ENCODE measurements around the gene NFIA.
A peak's percentile ranks its signal among the peaks of the same experiment; 100 is the strongest.

Gene NFIA

DNA sequence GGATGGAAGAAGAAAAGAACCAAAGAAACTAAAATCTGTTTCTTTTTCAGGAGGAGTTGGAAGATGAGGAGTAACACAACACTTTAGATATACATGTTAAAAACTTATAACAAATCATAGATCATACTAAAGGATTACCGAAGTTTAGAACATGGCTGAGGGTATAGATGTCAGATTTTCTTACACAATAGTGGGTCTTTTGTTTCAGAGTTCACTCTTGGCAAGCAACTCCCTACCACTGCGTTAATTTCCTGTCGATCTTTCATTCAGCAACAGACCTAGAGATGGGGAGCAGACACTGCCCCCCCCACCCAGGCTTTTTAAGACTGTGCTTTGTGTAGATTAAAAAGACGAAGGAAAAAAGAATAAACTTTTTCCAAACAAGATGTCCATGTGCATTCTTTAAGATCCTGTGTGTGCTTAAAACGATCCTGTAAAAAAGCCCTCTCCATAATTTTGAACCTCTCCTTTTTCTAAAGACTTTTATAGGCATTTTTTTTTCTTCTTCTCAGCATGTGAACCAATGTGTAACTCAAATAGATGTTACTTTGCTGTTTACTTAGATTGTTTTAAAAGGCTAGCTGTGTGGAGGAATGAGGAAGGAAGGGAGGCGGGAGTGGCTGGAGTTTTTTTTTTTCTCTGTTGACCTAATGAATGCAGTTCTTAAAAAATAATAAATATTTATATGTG lies 50.4 kb downstream of the NFIA start:
- no peak for DNase-seq

DNA sequence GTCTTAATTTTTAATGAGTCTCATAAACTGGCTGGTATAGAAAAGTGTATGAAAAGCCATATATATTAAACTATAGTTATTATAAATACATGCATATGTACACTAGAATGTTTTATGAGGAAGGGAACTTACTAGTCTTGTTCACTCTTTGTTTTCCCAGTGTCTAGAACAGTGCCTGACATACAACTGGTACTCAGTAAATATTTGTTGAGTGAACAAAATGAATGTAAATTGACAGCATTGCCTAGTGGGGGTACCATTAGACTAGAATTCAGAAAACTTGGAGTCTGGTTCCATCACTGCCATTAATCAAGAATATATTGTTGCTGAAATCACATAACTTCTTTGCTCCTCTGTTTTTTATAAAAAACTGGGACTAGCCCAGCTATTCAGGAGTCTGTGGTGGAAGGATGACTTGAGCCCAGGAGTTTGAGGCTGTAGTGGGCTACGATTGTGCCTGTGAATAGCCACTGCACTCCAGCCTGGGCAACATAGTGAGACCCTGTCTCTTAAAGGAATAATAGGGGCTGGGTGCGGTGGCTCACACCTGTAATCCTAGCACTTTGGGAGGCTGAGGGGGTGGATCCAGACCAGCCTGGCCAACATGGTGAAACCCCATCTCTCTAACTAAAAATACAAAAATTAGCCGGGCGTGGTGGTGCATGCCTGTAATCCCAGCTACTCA lies 51.1 kb downstream of the NFIA start:
- no peak for DNase-seq

DNA sequence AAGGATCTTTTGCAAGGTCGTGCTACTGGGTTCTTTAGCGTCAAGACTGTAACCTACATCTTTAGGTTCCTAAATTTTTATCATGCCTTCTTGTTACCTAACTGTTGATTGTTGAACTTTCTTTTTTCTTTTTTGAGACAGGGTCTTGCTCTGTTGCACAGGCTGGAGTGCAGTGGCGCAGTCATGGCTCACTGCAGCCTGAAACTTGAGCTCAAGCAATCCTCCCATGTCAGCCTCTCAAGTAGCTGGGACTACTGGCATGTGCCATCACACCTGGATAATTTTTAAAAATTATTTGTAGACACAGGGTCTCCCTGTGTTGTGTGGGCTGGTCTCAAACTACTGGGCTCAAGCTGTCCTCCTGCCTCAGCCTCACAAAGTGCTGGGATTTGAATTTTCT lies 52.9 kb downstream of the NFIA start:
- DNase-seq, result no peak

DNA sequence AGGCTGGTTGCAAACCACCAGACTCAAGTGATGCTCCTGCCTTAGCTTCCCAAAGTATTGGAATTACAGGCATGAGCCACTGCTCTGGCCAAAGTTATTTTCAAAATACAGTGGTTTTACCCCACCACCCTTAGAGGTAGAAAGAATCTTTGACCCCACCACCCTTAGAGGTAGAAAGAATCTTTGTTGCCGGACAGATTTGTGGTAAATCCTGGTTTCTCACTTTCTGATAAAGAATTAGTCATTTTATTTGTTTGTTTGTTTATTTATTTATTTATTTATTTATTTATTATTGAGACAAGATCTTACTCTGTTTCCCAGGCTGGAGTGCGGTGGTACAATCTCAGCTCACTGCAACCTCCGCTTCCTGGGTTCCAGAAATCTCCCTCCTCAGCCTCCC lies 55.9 kb downstream of the NFIA start:
- DNase-seq, result no peak

DNA sequence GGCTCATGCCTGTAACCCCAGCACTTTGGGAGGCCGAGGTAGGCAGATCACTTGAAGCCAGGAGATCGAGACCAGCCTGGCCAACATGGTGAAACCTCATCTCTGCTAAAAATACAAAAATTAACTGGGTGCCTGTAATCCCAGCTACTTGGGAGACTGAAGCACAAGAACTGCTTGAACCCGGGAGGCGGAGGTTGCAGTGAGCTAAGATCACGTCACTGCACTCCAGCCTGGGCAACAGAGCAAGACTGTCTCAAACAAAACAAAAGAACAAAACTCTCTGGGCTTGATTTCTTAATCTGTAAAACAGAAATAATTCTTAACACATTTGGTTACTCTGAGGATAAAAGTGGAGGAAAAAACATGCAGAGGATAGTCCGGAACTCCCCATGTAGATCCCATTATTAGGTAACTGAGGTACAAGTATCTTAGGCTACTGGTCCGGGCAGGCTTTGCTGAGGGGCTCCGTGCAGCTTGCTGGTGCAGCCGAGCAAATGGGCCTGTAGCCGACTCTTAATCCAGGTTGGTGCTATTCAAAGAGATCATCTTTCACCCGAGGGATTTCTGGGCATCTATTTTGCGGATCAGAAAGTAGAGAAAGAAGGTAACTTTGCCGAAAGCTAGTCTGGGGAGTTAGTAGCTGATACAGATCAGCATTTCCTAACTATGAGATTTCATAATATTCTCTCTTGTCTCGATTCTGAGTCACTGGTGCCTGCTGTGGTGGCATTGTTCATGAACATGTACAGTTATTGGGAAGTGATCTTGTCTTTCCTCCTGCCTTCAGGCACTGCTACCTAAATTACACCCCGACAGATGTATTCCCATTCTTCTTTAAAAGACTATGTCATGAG lies 56.8 kb downstream of the NFIA start:
- DNase-seq, result no peak

DNA sequence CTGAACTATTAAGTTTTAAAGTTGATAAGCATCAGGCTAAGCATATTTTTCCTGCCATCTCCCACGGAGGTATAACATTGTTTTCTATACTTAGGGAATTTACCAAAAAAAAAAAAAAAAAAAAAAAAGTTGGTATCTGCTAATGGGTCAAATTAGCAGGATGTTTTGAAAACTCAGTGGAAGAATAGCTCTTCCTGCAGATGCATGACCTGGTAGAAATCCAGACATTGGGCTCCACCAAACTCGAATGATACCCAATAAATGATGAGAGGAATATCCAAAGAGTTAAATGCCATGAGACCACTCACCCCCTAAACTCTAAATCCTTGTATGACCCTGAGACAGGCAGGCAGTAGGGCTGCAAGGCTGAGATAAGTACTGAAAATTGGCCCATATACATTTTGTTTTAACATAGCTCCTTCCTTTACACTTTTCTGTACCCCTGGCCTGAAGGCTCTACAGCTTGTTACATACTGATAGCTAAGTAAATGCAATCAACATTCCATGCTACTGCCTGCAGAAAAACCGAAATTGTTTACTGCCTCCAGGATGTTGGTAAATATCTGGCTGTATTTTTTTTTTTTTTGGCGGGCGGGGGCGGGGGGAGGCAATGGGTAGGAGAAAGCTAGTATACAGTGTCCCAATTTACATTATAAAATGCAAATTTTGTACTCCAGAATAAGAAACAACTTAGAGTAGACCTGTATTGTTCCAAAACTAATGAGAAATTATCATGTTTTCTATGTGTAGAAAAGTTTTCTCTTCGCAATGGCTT lies 57.6 kb downstream of the NFIA start:
- no peak for DNase-seq

DNA sequence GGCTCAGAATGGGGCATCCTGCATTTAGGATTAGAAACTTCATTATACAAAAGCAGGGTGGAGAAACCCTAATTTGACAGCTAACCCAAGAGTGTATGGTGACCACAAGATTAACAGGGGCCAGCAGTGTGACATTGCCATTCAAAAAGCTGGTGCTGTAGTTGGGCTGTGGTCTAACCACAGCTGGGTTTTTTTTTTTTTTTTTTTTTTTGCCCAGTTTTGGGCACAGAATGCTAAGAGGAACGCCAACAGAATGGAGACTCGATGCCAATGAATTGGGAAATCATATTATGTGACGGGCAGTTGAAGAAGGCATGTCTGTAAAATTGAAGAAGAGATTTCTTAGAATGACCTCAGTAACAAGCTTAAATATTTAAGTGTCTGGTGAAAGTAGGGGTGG lies 58.4 kb downstream of the NFIA start:
- no peak for DNase-seq

DNA sequence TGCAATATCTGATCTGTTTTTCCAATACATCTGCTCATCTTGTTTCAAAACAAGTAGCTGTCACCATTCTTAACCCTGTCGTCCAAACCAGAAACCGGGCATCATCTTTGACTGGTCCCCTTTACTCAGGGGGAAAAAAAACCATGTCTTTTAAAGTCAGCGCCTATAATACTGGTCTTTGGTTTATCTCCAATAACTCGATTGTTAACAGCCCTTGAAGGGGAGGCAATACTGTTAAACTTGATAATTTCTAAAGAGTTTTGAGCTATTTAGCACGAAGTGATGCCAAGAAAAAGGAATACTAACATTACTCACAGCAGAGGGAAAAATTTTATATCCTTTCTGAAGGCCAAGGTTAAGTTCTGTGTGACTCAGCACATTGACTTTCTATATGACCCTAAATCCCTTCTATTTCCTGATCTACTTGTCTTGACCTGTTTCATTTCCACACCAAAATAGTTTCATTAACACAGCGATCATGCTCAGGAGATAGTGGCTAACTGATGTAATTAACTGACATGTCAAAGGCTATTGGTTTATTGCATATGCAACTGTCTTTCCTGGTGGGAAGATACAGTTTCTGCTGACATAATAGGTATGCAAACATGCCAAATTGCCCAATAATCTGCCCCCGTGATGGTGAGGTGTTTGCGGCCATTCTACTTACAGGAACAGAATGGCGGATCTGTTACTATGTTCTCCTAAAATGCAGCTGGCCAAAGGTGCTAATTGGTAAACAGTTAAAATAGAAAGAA lies 59.1 kb downstream of the NFIA start:
- no peak for DNase-seq

DNA sequence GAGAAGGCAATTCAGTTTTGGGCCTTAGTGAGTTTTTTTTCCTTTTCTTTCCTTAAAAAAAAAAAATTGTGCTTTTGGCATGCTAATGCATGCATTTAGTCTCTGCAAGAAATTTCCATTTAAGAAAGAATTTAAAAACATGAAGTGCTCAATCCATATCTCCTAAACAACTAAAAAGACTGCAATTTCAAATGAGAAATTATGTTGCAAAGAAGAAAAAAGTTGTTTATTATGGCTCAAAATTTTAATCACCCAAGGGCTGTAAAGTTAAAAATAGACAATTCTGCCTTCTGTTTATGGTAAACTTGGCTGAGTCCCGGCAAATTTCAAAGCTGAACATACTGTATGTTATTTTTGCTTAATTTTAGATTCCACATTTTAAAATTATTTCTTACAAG lies 59.7 kb downstream of the NFIA start:
- DNase-seq, result no peak

DNA sequence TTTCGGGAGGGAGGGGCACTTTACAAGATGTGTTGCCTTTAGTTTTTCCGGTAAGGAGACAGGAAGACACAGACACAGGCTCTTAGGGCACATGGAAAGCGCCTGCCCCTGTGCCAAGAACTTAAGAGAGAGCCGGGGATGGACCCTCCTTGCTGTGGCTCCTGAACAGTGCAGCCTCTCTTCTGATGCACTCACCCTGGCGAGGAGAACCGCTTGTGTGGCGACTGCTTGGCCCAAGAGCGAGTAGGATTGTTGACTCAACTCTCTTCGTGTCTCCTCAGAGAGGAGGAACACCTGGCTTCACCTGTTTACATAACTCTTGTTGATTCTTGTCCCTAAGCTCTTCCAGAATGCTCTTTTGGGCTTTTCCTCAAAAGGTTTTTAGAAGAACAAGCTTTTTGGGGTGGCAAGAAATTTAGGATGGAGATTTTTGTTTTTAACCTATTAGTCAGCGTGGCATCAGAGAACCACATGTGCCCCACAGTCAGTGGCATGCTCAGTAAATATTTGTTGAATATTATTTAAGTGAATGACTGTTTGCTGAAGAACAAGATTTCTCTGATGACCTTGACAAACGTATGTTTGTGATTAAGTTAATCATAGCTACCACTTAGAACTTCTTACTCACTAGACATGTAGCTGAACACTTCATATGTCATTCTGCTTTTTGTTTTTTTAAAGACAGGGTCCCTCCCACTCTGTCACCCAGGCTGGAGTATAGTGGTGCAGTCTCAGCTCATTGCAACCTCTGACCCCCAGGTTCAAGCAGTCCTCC lies 60.6 kb downstream of the NFIA start:
- DNase-seq, result no peak

DNA sequence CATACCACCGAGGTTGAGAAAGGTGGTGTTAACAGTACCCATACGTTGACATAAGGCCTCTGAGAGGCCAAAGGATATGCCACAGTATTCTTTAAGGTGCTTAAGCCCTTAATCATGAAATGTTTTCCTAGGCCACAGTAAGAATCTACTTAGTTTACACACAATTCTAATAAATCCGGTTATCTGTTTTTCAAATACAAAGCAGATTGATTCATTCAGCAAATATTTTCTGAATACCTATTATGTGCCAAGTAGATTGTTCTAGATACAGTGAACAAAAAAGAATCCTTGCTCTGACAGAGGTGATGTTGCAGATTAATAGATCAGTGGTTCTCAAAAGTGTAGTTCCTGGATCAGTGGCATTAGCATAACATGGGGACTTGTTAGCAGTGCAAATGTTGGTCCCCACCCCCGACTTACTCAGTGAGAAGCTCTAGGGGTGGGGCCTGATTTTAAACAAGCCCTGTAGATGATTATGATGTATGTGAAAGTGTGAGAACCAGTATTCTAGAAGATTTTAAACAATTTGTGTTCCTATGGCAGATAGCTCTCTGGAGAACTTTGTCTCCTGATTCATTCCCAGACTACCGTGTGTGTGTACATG lies 61.6 kb downstream of the NFIA start:
- DNase-seq, result no peak

DNA sequence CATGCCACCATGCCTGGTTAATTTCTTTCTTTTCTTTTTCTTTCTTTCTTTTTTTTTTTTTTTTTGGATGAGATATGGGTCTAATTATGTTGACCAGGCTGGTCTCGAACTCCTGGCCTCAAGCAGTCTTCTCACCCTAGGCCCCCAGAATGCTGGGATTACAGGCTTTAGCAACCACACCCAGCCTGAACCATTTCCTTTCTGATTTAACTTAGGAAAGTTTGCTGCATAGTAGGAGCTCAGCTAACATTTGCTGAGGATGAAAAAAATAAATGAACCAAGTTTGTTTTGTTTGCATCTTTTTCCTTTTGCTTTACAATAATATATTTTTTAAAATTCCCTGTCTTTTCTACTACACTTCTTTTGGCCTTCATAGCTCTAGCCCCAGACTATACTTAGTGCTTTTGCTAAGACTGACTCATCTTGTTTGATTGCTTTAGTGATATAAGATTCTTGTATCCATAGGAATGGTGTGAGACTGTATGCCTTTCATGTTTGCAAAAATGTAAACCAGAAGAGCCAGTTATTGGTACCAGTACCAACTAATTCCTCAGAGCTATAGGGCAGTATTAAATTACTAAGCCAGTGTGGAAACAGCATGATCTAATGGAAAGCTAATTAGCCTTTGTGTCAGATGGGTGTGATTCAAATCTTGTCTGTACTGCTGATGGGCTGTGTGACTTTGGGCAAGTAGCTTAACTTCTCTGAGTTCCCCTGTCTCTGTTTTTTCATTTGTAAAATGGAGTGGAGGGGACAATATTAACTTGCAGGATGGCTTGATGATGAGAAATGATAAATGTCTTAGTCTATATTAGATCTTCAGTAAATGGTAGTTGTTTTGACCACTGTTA lies 66.9 kb downstream of the NFIA start:
- DNase-seq, result no peak

DNA sequence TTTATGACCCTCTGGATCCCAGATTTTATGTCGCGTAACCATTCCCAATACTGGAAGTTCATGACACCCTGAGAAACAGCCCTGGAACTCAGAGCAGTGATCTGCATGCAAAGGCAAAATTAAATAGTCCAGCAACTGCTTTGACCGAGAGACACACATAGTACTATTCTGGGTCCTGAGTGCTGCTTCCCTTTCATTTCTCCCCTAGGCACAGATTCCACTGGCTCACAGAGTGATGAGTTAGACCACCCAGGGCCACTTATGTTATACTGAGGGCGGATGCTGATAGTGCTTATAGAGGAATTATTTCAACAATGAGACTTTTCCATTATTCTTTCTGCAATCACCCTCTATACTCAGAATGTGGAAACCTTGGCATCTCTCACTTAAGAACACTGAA lies 69.2 kb downstream of the NFIA start:
- DNase-seq, result no peak

DNA sequence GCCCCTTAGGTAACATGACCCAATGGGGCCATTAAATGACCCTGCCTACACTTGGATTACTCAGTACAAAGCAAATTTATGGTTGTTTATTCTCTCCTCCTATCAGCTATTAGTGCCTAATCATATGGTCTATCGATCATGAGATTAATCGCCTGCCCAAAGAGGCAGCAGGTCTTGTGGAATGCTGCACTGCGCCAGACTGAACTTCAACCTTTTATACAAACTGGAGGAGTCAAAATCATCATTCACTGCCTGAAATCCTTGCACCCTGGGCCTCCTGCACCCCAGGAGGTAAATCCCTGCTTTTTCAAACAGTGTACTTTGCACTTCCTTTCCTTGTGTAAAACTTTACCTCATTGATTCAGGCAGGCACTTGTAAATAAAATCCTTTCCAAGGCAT lies 69.7 kb downstream of the NFIA start:
- no peak for DNase-seq

DNA sequence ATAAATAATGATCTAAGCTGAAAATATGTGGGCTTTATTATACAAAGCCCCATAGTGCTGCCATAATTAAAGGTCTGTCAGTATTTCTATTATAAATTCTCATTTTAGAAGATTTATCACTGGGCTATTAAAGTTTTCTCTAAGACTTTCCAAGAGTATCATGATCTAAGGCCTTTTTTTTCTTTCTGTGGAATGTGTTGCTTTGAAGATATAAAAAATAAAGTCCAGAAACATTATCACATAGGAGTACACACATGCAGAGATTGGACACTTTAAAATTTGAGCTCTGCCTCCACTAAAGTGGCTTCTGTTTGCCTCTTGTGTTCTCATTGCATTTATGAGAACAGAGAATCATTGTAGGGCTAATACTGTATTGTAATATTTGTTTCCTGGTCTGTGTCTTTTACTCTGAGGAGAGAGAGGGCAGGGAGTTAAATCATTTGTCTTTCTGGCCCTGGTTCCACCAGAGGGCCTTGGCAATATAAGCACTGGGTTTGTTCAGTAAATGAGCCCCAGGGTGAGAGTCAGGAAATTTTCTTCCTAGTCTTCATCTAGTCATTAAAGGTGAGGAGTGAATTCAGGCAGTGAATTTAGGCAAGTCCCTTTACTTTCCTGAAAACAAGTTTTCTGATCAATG lies 70.2 kb downstream of the NFIA start:
- no peak for DNase-seq

DNA sequence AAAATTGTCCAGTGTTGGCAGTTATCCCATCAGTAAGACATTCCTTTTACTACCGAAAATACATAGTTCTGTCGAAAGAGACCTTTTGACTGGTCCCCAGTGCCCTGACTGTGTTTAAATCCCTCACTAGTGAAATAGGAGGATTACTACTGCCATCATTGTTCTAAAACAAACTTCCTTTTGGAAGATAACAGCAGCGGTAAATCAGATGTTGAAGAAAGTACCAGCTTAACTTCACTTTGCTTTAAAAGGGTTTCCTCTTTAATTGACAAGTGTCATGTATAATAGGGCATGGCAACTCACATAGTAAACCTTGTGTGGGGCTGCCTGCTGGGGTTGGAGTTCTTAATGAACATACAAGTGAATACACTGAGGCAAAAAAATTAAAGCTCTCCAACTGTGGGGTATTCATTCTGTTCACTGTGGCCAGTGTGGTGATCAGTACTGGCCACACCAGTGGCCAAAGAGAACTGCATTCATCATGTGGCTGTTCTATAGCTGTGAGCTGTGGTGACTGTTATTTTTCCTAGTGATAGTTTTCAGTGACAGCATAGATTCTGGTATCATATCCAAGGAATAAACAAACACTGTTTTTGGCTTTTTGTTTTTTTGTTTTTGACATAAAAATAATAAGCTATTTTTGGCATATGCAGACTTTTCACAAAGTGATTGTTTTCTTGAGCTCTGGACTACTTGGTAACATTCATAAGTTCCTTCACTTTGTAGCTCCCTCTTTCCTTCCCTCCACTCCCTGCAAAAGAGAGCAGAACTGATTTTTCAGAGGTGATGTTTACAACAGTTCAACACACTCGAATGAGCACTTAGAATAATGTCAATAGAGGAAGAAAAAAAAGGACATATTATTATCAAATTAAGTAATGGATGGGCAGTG lies 74.5 kb downstream of the NFIA start:
- DNase-seq, result no peak

DNA sequence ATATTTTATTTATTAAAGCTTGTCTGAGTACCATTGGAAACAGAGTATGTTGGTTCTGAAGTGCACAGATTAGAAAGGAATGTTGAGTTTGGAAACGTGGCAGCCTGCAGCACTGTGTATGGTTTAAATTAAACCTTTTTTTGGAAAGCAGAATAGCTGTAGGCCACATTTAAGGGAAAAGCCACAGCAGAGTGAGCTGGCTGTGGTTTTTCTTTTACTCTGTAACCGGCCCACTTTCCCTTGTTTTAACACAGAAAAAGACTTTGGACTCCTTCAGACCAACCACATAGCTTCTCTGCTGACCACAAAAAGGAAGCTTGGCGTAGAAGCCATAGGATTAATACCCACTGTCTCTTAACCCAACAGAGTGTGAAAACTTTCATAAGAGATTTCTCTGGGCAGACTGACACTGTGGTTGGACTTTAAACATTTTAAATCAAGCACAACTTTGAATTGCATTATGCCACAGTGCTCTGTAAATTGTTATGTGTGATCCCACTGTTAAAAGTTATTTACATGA lies 75.2 kb downstream of the NFIA start:
- peak; percentile 40 for DNase-seq

DNA sequence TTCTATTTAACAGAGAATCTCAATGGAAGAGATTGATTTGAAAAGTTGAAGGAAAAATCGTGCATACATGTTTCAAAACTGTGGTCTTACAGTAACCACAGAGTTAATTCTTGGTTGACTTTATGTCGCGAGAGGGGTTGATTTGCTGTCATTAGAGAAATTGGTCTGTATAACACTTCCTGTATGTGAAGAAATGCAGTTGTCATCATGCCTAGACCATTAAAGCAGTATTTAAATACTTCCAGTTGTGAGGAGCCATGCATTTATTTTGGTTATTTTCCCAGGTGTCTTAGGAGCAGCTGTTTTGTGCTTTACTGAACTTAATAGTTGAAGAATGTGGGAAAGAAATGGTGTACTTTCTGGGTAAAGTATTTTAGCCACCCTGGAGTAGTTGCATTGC lies 76.2 kb downstream of the NFIA start:
- DNase-seq, result no peak

Measured in KG1 (cell line).